Measurements from ENCODE around the gene ATP4A. TPM values are rescaled to one million over a fixed set of nuclear protein-coding genes. Genes with fewer than 3 reads are reported as not detected.

The ATP4A gene
- total and polyA plus RNA-seq, 8 donors: 9.8 to 890 (median 301) TPM

GRCh38 chr19:35500611-35501010, 62.8 kb downstream of the ATP4A start:
- Histone ChIP-seq H3K4me1 (peaks cover 0 to 3% (median under 1%) of the 10 kb centered on the region in 4 donors), H3K36me3 (peaks cover 0 to 11% (median 2%) of the 10 kb centered on the region in 4 donors), H3K4me3 (no peak overlapping the region), H3K27ac (no peak overlapping the region), H3K27me3 (peaks cover 0 to 4% (median 0%) of the 10 kb centered on the region in 3 donors), H3K9me3 (no peaks in the 10 kb centered on the region)
- DNase-seq: no peak
- TF ChIP-seq POLR2AphosphoS5 (IDR thresholded peaks at IDR 0.05) (no peak), EP300 (IDR thresholded peaks at IDR 0.05) (no peak), POLR2A (IDR thresholded peaks at IDR 0.05) (no peak), CTCF (IDR thresholded peaks at IDR 0.05) (no peak)
- 78 to 89% (median 85%) methylated on average over 4 to 10 of the region's 10 CpGs for WGBS, 5 donors
- intact Hi-C loops (cut with DNase I; ENCODE audit: low total_unique reads): no loop called here

Other genes with a start within 250 kb of the ATP4A start
- 1 to 10 TPM in 2 of 5 donors, not detected in 3; 3.1 to 5.7 TPM for gene CD22, start 234.5 kb downstream of the ATP4A start, total RNA-seq
- 1 to 10 TPM; 2.0 to 5.5 (median 4.0) TPM for gene CD22, start 234.5 kb downstream of the ATP4A start, polyA plus RNA-seq
- gene FFAR1, start 215.8 kb downstream of the ATP4A start, total RNA-seq: under 1 TPM in 1 of 5 donors, not detected in 4; 0.18 TPM
- gene FFAR1, start 215.8 kb downstream of the ATP4A start, polyA plus RNA-seq: not detected
- gene FFAR3, start 205.2 kb downstream of the ATP4A start, total RNA-seq: not detected
- under 1 TPM in 2 of 3 donors, not detected in 1; 0.30 to 0.56 TPM for gene FFAR3, start 205.2 kb downstream of the ATP4A start, polyA plus RNA-seq
- not detected for gene GPR42, start 192.6 kb downstream of the ATP4A start, total RNA-seq
- under 1 TPM in 1 of 3 donors, not detected in 2; 0.19 TPM for gene GPR42, start 192.6 kb downstream of the ATP4A start, polyA plus RNA-seq
- 1 to 10 TPM in 1 of 5 donors, not detected in 4; 1.4 TPM for gene FFAR2, start 115.4 kb downstream of the ATP4A start, total RNA-seq
- gene FFAR2, start 115.4 kb downstream of the ATP4A start, polyA plus RNA-seq: under 1 TPM; 0.35 to 0.62 (median 0.46) TPM
- not detected for gene KRTDAP, start 73.2 kb downstream of the ATP4A start, total RNA-seq
- gene KRTDAP, start 73.2 kb downstream of the ATP4A start, polyA plus RNA-seq: 1 to 10 TPM in 2 of 3 donors, not detected in 1; 2.3 to 3.0 TPM
- gene DMKN, start 50.0 kb downstream of the ATP4A start, total RNA-seq: 10 to 100 TPM in 2 of 5 donors, 1 to 10 TPM in 2, not detected in 1; 4.9 to 36.9 (median 20.2) TPM
- gene DMKN, start 50.0 kb downstream of the ATP4A start, polyA plus RNA-seq: 100 to 1,000 TPM in 1 of 3 donors, 10 to 100 TPM in 2; 76.7 to 139 (median 83.6) TPM
- gene SBSN, start 35.3 kb downstream of the ATP4A start, total RNA-seq: not detected
- 10 to 100 TPM in 1 of 3 donors, 1 to 10 TPM in 1, not detected in 1; 1.1 to 29.2 TPM for gene SBSN, start 35.3 kb downstream of the ATP4A start, polyA plus RNA-seq
- gene GAPDHS, start 30.2 kb downstream of the ATP4A start, total RNA-seq: not detected
- not detected for gene GAPDHS, start 30.2 kb downstream of the ATP4A start, polyA plus RNA-seq
- gene TMEM147, start 18.0 kb downstream of the ATP4A start, total RNA-seq: 100 to 1,000 TPM in 1 of 5 donors, 10 to 100 TPM in 3, 1 to 10 TPM in 1; 7.0 to 121 (median 57.6) TPM
- gene TMEM147, start 18.0 kb downstream of the ATP4A start, polyA plus RNA-seq: 100 to 1,000 TPM in 1 of 3 donors, 10 to 100 TPM in 2; 63.4 to 131 (median 77.4) TPM
- not detected for gene PMIS2, start 22.5 kb upstream of the ATP4A start, total RNA-seq
- not detected for gene PMIS2, start 22.5 kb upstream of the ATP4A start, polyA plus RNA-seq
- gene HAUS5, start 49.1 kb upstream of the ATP4A start, total RNA-seq: 10 to 100 TPM in 1 of 5 donors, 1 to 10 TPM in 4; 4.1 to 23.2 (median 4.9) TPM
- gene HAUS5, start 49.1 kb upstream of the ATP4A start, polyA plus RNA-seq: 10 to 100 TPM in 1 of 3 donors, 1 to 10 TPM in 2; 4.4 to 17.0 (median 5.6) TPM
- 100 to 1,000 TPM in 1 of 5 donors, 10 to 100 TPM in 4; 26.6 to 133 (median 46.9) TPM for gene RBM42, start 65.4 kb upstream of the ATP4A start, total RNA-seq
- 10 to 100 TPM; 56.5 to 60.8 (median 58.6) TPM for gene RBM42, start 65.4 kb upstream of the ATP4A start, polyA plus RNA-seq
- gene ETV2, start 78.1 kb upstream of the ATP4A start, total RNA-seq: 10 to 100 TPM in 1 of 5 donors, under 1 TPM in 1, not detected in 3; 0.55 to 11.7 TPM
- gene ETV2, start 78.1 kb upstream of the ATP4A start, polyA plus RNA-seq: 1 to 10 TPM; 4.5 to 6.3 (median 6.1) TPM
- gene COX6B1, start 84.7 kb upstream of the ATP4A start, total RNA-seq: 100 to 1,000 TPM; 198 to 680 (median 373) TPM
- 1,000 to 10,000 TPM; 1,105 to 1,293 (median 1,217) TPM for gene COX6B1, start 84.7 kb upstream of the ATP4A start, polyA plus RNA-seq
- gene UPK1A, start 102.9 kb upstream of the ATP4A start, total RNA-seq: not detected
- under 1 TPM in 1 of 3 donors, not detected in 2; 0.08 TPM for gene UPK1A, start 102.9 kb upstream of the ATP4A start, polyA plus RNA-seq
- gene ZBTB32, start 140.9 kb upstream of the ATP4A start, total RNA-seq: 1 to 10 TPM in 1 of 5 donors, not detected in 4; 8.2 TPM
- gene ZBTB32, start 140.9 kb upstream of the ATP4A start, polyA plus RNA-seq: under 1 TPM in 2 of 3 donors, not detected in 1; 0.43 to 0.46 TPM
- gene KMT2B, start 154.3 kb upstream of the ATP4A start, total RNA-seq: 10 to 100 TPM in 4 of 5 donors, 1 to 10 TPM in 1; 8.3 to 92.4 (median 24.9) TPM
- gene KMT2B, start 154.3 kb upstream of the ATP4A start, polyA plus RNA-seq: 10 to 100 TPM; 13.9 to 22.6 (median 15.1) TPM
- 10 to 100 TPM in 2 of 5 donors, 1 to 10 TPM in 3; 3.6 to 36.8 (median 9.0) TPM for gene IGFLR1, start 178.8 kb upstream of the ATP4A start, total RNA-seq
- gene IGFLR1, start 178.8 kb upstream of the ATP4A start, polyA plus RNA-seq: 10 to 100 TPM in 1 of 3 donors, 1 to 10 TPM in 2; 6.4 to 15.6 (median 9.8) TPM
- gene U2AF1L4, start 181.8 kb upstream of the ATP4A start, total RNA-seq: 10 to 100 TPM; 11.4 to 98.0 (median 57.1) TPM
- gene U2AF1L4, start 181.8 kb upstream of the ATP4A start, polyA plus RNA-seq: 10 to 100 TPM; 27.6 to 53.0 (median 44.8) TPM
- 10 to 100 TPM in 3 of 5 donors, 1 to 10 TPM in 1, not detected in 1; 9.3 to 58.0 (median 32.2) TPM for gene PSENEN, start 182.0 kb upstream of the ATP4A start, total RNA-seq
- 100 to 1,000 TPM in 1 of 3 donors, 10 to 100 TPM in 2; 49.2 to 101 (median 51.0) TPM for gene PSENEN, start 182.0 kb upstream of the ATP4A start, polyA plus RNA-seq
- gene LIN37, start 184.9 kb upstream of the ATP4A start, total RNA-seq: 10 to 100 TPM in 3 of 5 donors, 1 to 10 TPM in 2; 2.3 to 26.5 (median 17.9) TPM
- 10 to 100 TPM; 21.5 to 44.9 (median 29.2) TPM for gene LIN37, start 184.9 kb upstream of the ATP4A start, polyA plus RNA-seq
- 100 to 1,000 TPM in 3 of 5 donors, 10 to 100 TPM in 2; 25.0 to 492 (median 209) TPM for gene HSPB6, start 193.4 kb upstream of the ATP4A start, total RNA-seq
- gene HSPB6, start 193.4 kb upstream of the ATP4A start, polyA plus RNA-seq: 10 to 100 TPM; 45.0 to 84.9 (median 71.5) TPM
- 10 to 100 TPM in 4 of 5 donors, 1 to 10 TPM in 1; 5.9 to 61.3 (median 36.5) TPM for gene PROSER3, start 194.5 kb upstream of the ATP4A start, total RNA-seq
- 1 to 10 TPM; 3.6 to 6.7 (median 4.5) TPM for gene PROSER3, start 194.5 kb upstream of the ATP4A start, polyA plus RNA-seq
- gene ARHGAP33, start 211.9 kb upstream of the ATP4A start, total RNA-seq: 10 to 100 TPM in 4 of 5 donors, 1 to 10 TPM in 1; 5.1 to 73.6 (median 25.4) TPM
- 1 to 10 TPM; 1.4 to 8.0 (median 6.9) TPM for gene ARHGAP33, start 211.9 kb upstream of the ATP4A start, polyA plus RNA-seq
- gene PRODH2, start 249.2 kb upstream of the ATP4A start, total RNA-seq: not detected
- gene PRODH2, start 249.2 kb upstream of the ATP4A start, polyA plus RNA-seq: under 1 TPM in 1 of 3 donors, not detected in 2; 0.23 TPM

Measured in stomach (tissue), 9 donors.